ENCODE data around the gene RASSF6. TPM values are rescaled to one million over a fixed set of nuclear protein-coding genes. Genes with fewer than 3 reads are reported as not detected.

Gene RASSF6
- total RNA-seq, 1 donor from 2014 or later: not detected

GRCh38 chr4:73589261-73589847 lies 30.9 kb downstream of the RASSF6 start:
- no peak for TF ChIP-seq CTCF (IDR thresholded peaks at IDR 0.05)
- no peak overlapping the region for H3K27ac Mint-ChIP-seq (ENCODE audit: unreplicated experiment)
- H3K4me3 Mint-ChIP-seq (ENCODE audit: unreplicated experiment): no peak overlapping the region
- H3K27me3 Mint-ChIP-seq (ENCODE audit: unreplicated experiment): peaks cover 19% of the 10 kb centered on the region
- no peaks in the 10 kb centered on the region for H3K9me3 Mint-ChIP-seq (ENCODE audit: unreplicated experiment)
- H3K36me3 Mint-ChIP-seq (ENCODE audit: unreplicated experiment): no peaks in the 10 kb centered on the region
- H3K4me1 Mint-ChIP-seq (ENCODE audit: unreplicated experiment): peaks cover 10% of the 10 kb centered on the region
- no peak for DNase-seq (ENCODE audit: extremely low spot score, unreplicated experiment)

DNA sequence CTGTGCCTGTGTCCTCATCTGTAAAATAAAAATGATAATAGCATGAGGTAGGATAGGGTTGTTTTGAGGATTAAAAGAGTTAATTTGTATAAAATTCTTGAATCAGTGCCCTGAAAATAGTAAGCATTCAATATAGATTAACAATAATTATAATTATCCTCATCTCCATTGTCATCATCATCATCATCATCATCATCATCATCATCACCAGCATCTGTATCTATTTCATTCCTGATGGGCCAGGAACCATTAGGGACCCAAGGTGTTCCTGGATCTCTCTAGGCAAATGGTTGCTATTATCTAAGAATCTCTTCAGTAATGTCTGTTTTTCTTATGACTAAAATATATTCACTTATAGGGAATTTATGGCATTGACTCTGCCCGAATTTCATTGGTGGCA lies 31.6 kb downstream of the RASSF6 start:
- H3K36me3 Mint-ChIP-seq (ENCODE audit: unreplicated experiment): no peaks in the 10 kb centered on the region
- DNase-seq (ENCODE audit: extremely low spot score, unreplicated experiment): no peak
- no peaks in the 10 kb centered on the region for H3K9me3 Mint-ChIP-seq (ENCODE audit: unreplicated experiment)
- H3K27me3 Mint-ChIP-seq (ENCODE audit: unreplicated experiment): peaks cover 25% of the 10 kb centered on the region
- H3K4me1 Mint-ChIP-seq (ENCODE audit: unreplicated experiment): peaks cover 10% of the 10 kb centered on the region
- H3K4me3 Mint-ChIP-seq (ENCODE audit: unreplicated experiment): no peak overlapping the region
- no peak overlapping the region for H3K27ac Mint-ChIP-seq (ENCODE audit: unreplicated experiment)
- no peak for TF ChIP-seq CTCF (IDR thresholded peaks at IDR 0.05)

DNA sequence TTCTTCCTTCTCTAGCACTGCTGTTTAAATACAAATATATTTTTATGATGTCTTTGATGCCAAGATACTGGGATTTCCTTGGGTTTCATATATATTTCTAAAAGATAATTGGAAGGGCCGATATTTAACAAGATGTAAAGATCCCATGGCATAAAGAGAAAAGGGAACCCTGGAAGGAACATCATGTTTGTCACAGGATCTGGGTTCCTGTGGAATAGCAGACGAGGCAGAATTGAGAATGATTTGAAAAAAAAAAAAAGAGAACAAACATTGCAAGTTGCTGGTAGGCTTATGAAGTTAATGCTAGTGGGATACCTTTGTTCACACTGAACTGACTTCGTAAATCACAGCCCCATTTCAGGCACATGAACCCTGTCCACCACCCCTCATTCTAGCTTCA lies 33.6 kb downstream of the RASSF6 start:
- H3K9me3 Mint-ChIP-seq (ENCODE audit: unreplicated experiment): no peaks in the 10 kb centered on the region
- H3K4me3 Mint-ChIP-seq (ENCODE audit: unreplicated experiment): no peak overlapping the region
- TF ChIP-seq CTCF (IDR thresholded peaks at IDR 0.05): no peak
- H3K27me3 Mint-ChIP-seq (ENCODE audit: unreplicated experiment): peaks cover 27% of the 10 kb centered on the region
- peaks cover 10% of the 10 kb centered on the region for H3K4me1 Mint-ChIP-seq (ENCODE audit: unreplicated experiment)
- DNase-seq (ENCODE audit: extremely low spot score, unreplicated experiment): no peak
- no peak overlapping the region for H3K27ac Mint-ChIP-seq (ENCODE audit: unreplicated experiment)
- H3K36me3 Mint-ChIP-seq (ENCODE audit: unreplicated experiment): no peaks in the 10 kb centered on the region

GRCh38 chr4:73586040-73586439 lies 34.2 kb downstream of the RASSF6 start:
- no peaks in the 10 kb centered on the region for H3K36me3 Mint-ChIP-seq (ENCODE audit: unreplicated experiment)
- H3K4me3 Mint-ChIP-seq (ENCODE audit: unreplicated experiment): no peak overlapping the region
- TF ChIP-seq CTCF (IDR thresholded peaks at IDR 0.05): no peak
- peaks cover 29% of the 10 kb centered on the region for H3K27me3 Mint-ChIP-seq (ENCODE audit: unreplicated experiment)
- peaks cover 10% of the 10 kb centered on the region for H3K4me1 Mint-ChIP-seq (ENCODE audit: unreplicated experiment)
- H3K27ac Mint-ChIP-seq (ENCODE audit: unreplicated experiment): no peak overlapping the region
- DNase-seq (ENCODE audit: extremely low spot score, unreplicated experiment): no peak
- no peaks in the 10 kb centered on the region for H3K9me3 Mint-ChIP-seq (ENCODE audit: unreplicated experiment)

GRCh38 chr4:73585345-73585744 lies 34.9 kb downstream of the RASSF6 start:
- DNase-seq (ENCODE audit: extremely low spot score, unreplicated experiment): no peak
- Mint-ChIP-seq H3K27ac (ENCODE audit: unreplicated experiment) (no peak overlapping the region), H3K4me3 (ENCODE audit: unreplicated experiment) (no peak overlapping the region), H3K36me3 (ENCODE audit: unreplicated experiment) (no peaks in the 10 kb centered on the region), H3K9me3 (ENCODE audit: unreplicated experiment) (no peaks in the 10 kb centered on the region), H3K27me3 (ENCODE audit: unreplicated experiment) (peaks cover 26% of the 10 kb centered on the region), H3K4me1 (ENCODE audit: unreplicated experiment) (peaks cover 10% of the 10 kb centered on the region)
- TF ChIP-seq CTCF (IDR thresholded peaks at IDR 0.05): no peak

All from osteocyte (in vitro differentiated cells).